ENCODE measurements around the gene RUFY4. TPM values are rescaled to one million over a fixed set of nuclear protein-coding genes. Genes with fewer than 3 reads are reported as not detected.

RUFY4 gene
- polyA plus RNA-seq, 1 experiment: not detected

GRCh38 chr2:218123986-218124385 is 54.9 kb downstream of the RUFY4 start:
- CTCF ChIA-PET: no interaction called here
- DNase-seq (ENCODE audit: low read depth, low spot score): no peak

GRCh38 chr2:218125095-218125494 is 56.0 kb downstream of the RUFY4 start:
- TF ChIP-seq, protein P1, sequence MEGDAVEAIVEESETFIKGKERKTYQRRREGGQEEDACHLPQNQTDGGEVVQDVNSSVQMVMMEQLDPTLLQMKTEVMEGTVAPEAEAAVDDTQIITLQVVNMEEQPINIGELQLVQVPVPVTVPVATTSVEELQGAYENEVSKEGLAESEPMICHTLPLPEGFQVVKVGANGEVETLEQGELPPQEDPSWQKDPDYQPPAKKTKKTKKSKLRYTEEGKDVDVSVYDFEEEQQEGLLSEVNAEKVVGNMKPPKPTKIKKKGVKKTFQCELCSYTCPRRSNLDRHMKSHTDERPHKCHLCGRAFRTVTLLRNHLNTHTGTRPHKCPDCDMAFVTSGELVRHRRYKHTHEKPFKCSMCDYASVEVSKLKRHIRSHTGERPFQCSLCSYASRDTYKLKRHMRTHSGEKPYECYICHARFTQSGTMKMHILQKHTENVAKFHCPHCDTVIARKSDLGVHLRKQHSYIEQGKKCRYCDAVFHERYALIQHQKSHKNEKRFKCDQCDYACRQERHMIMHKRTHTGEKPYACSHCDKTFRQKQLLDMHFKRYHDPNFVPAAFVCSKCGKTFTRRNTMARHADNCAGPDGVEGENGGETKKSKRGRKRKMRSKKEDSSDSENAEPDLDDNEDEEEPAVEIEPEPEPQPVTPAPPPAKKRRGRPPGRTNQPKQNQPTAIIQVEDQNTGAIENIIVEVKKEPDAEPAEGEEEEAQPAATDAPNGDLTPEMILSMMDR (IDR thresholded peaks at IDR 0.05; ENCODE audit: low read depth, low read length): no peak
- Histone ChIP-seq H3K9me3 (ENCODE audit: control insufficient read depth, insufficient read depth, low read length) (no peaks in the 10 kb centered on the region), H3K27ac (ENCODE audit: low read depth, low read length) (no peak overlapping the region), H3K27me3 (ENCODE audit: control insufficient read depth, insufficient read depth, low read length) (peaks cover 41% of the 10 kb centered on the region), H3K4me3 (ENCODE audit: low read depth, low read length) (no peak overlapping the region)
- ChIA-PET CTCF (no interaction called here), POLR2A (no interaction called here)
- no peak for DNase-seq (ENCODE audit: low read depth, low spot score)

More at GRCh38 chr2:218123986-218124385, 54.9 kb downstream of the RUFY4 start:
- H3K27me3 ChIP-seq (ENCODE audit: control insufficient read depth, insufficient read depth, low read length): peaks cover 38% of the 10 kb centered on the region
- no peak overlapping the region for H3K4me3 ChIP-seq (ENCODE audit: low read depth, low read length)
- TF ChIP-seq, protein P1 (IDR thresholded peaks at IDR 0.05; ENCODE audit: low read depth, low read length): no peak
- POLR2A ChIA-PET: no interaction called here
- no peak overlapping the region for H3K27ac ChIP-seq (ENCODE audit: low read depth, low read length)
- H3K9me3 ChIP-seq (ENCODE audit: control insufficient read depth, insufficient read depth, low read length): no peaks in the 10 kb centered on the region

DNA sequence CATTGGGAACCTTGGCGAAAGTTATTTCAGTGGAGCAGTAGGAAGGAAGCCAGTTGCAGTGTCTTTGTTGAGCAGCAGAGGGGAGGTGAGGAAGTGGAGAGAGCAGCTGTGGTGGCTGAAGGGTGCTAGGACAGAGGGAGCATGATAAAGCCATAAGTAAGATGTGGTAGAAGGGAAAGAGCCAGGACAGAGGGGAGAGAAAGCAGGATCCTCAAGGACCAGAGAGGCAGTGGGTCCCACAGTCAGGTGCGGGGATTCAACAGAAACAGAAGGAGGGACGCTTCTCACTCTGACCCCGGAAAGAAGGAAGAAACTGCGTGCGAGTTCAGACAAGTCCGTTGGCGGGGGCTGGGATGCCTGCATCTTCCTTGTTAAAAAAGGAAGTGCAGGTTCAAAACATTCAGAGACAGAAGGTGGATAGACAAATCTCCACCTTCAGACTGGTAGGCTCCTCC is 56.6 kb downstream of the RUFY4 start, which contains the start of gene CXCR2:
CXCR2 (plus strand) TSS at position 403 of the 455 bp plus-strand sequence. CDS start 8,774 bp downstream, outside the sequence.
- CTCF ChIA-PET: no interaction called here

DNA sequence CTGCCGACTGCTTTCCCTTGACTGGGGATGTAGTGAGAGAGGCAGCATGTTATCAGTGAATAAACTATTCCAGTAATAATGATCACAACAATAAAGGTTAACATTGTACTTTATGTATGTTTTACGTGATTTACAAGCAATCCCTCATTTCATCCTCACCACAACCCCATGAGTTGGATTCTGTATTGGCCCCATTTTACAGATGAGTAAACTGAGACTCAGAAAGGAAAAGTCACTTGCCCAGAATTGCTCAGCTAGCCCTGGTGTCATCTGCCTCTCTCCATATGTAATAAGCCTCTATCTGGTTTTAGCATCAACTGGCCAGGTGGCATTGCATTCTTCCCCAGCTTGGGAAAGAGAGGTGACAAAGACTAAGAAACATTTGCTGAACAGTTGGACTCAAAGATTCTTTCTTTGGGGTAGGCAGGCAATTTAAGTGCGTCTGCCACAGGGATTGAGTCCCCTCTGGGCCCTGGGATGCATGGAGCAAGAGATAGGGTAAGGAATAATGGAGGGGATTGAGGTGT is 58.9 kb downstream of the RUFY4 start:
- TF ChIP-seq, protein P1 (IDR thresholded peaks at IDR 0.05; ENCODE audit: low read depth, low read length): no peak
- CTCF ChIA-PET: no interaction called here
- no peak for DNase-seq (ENCODE audit: low read depth, low spot score)
- H3K9me3 ChIP-seq (ENCODE audit: control insufficient read depth, insufficient read depth, low read length): no peaks in the 10 kb centered on the region
- POLR2A ChIA-PET: no interaction called here
- H3K27ac ChIP-seq (ENCODE audit: low read depth, low read length): no peak overlapping the region
- peaks cover 38% of the 10 kb centered on the region for H3K27me3 ChIP-seq (ENCODE audit: control insufficient read depth, insufficient read depth, low read length)
- H3K4me3 ChIP-seq (ENCODE audit: low read depth, low read length): no peak overlapping the region

More for the DNA sequence above, 56.6 kb downstream of the RUFY4 start, which contains the start of gene CXCR2:
- DNase-seq (ENCODE audit: low read depth, low spot score): no peak
- POLR2A ChIA-PET: no interaction called here
- Histone ChIP-seq H3K4me3 (ENCODE audit: low read depth, low read length) (no peak within 1 kb of the TSS), H3K27me3 (ENCODE audit: control insufficient read depth, insufficient read depth, low read length) (peaks cover 41% of the 10 kb centered on the region), H3K27ac (ENCODE audit: low read depth, low read length) (no peak within 1 kb of the TSS), H3K9me3 (ENCODE audit: control insufficient read depth, insufficient read depth, low read length) (no peaks in the 10 kb centered on the region)
- TF ChIP-seq, protein P1 (IDR thresholded peaks at IDR 0.05; ENCODE audit: low read depth, low read length): no peak

- no peak overlapping the region for H3K27ac ChIP-seq (ENCODE audit: low read depth, low read length)
- POLR2A ChIA-PET: no interaction called here
- H3K4me3 ChIP-seq (ENCODE audit: low read depth, low read length): no peak overlapping the region
- no peaks in the 10 kb centered on the region for H3K9me3 ChIP-seq (ENCODE audit: control insufficient read depth, insufficient read depth, low read length)
- H3K27me3 ChIP-seq (ENCODE audit: control insufficient read depth, insufficient read depth, low read length): peaks cover 38% of the 10 kb centered on the region
- no peak for DNase-seq (ENCODE audit: low read depth, low spot score)
- TF ChIP-seq, protein P1 (IDR thresholded peaks at IDR 0.05; ENCODE audit: low read depth, low read length): no peak
- CTCF ChIA-PET: no interaction called here
These were observed 59.9 kb downstream of the RUFY4 start for GRCh38 chr2:218128781-218129457.
